ENCODE measurements around the gene TCTN2.
A peak's percentile ranks its signal among the peaks of the same experiment; 100 is the strongest.

Gene TCTN2

DNA sequence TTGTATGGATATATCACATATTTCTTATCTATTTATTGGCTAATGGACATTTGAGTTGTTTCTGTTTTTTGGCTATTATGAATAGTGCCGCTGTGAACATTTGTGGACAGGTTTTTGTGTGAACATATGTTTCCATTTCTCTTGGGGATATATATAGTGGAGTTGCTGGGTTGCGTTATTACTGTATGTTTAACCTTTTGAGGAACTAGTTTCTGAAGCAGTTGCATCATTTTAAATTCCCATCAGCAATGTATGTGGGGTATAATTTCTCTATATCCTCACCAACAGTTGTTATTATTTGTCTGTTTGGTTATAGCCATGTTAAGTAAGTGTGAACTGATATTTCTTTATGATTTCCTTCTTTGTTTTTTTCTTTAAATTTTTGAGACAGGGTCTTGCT lies 10.7 kb downstream of the TCTN2 start:
- in situ Hi-C loops (cut with MboI; ENCODE audit: low pct_unique_long_range_greater_than_20kb, low sequenced_read_pairs), result no loop called here
- no peak for DNase-seq

GRCh38 chr12:123683964-123684363 lies 13.1 kb downstream of the TCTN2 start:
- in situ Hi-C loops (cut with MboI; ENCODE audit: low pct_unique_long_range_greater_than_20kb, low sequenced_read_pairs), result no loop called here
- no peak for DNase-seq

DNA sequence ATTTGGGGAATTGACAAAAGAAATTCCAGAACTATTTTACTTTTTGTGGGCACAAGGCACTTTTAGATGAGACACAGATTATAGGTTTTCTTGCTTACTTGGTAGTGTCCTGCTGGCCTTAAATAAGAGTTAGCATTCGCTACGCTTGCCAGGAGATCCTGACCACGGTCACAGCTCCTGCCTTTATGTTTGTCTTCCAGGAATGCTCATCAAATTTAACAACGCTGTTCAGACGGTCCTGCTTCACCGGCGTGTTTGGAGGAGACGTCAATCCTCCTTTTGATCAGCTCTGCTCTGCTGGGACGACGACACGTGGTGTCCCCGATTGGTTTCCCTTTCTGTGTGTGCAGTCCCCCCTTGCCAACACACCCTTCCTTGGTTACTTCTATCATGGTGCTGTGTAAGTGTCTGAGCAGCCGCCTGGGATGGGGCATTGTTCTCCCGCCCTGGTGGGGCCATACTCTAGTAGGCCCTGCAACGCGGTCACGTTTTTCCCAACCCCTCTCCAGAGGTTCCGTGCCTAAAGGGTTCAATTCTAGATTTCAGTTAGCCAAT lies 15.8 kb downstream of the TCTN2 start:
- in situ Hi-C loops (cut with MboI; ENCODE audit: low pct_unique_long_range_greater_than_20kb, low sequenced_read_pairs), result no loop called here
- no peak for DNase-seq

DNA sequence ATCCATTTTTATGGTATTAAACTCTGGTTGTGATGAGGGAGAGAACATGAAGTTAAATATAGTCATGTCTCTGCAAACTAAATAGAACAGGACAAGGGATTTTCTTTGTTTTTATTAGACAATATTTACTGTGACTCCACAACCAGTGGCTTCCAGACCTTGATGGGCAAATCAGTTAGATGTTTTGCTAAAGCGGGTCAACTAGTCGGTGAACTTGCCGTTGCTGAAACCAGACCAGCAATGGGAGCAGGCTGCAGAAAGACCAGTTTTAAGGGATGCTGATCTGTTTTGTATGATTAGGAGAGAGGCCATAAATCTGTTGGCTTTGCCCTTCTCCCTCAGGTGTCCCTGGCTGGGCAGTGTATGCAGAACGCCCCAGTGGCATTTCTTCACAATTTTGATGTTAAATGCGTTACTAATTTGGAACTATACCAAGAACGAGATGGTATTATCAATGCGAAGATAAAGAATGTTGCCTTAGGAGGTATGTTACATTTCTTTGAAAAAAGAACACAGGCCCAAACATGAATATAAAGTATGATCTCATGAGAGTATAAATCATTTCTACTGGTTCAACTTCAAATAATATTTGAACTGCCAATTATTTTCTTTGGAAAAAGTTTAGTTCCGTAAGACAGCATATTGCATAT lies 19.4 kb downstream of the TCTN2 start:
- in situ Hi-C loops (cut with MboI; ENCODE audit: low pct_unique_long_range_greater_than_20kb, low sequenced_read_pairs), result no loop called here
- no peak for DNase-seq

- DNase-seq, result no peak
- in situ Hi-C loops (cut with MboI; ENCODE audit: low pct_unique_long_range_greater_than_20kb, low sequenced_read_pairs), result no loop called here
Measured at GRCh38 chr12:123696207-123696606, 25.3 kb downstream of the TCTN2 start.

DNA sequence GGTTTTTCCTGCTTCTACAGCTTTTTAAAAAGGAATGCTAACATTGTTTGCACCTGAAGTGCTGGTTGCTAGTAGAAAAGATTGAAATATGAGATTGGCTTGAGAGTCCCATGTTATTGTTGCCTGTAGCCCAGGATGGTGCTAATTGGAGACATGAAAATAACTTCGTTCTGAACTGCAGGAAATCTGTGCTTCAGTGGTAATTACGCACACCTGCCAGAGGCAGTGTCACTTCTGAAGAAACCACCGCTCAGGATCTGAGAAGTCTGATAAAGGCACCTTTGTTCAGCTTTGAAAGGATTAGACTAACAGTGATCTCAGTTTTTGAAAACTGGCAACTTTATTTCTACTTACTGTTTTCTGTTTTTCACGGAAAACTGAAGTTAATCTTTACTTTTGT lies 25.7 kb downstream of the TCTN2 start:
- in situ Hi-C loops (cut with MboI; ENCODE audit: low pct_unique_long_range_greater_than_20kb, low sequenced_read_pairs), result no loop called here
- no peak for DNase-seq

DNA sequence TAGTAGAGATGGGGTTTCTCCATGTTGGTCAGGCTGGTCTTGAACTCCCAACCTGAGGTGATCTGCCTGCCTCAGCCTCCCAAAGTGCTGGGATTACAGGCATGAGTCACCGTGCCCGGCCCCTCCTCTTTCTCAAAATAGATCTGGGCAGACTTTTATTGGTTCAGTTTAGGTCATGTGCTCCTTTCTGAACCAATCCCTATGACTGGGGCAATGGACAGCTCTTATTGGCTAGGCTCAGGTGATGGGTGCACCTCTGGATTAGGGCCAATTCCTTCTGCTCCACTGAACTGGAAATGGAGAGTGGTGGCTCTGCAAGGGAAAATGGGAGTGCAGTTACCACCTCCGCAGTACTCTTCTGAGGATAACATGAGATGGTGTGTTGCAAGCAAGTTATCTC lies 35.0 kb downstream of the TCTN2 start:
- DNase-seq, result peak; percentile 24
- in situ Hi-C loops (cut with MboI; ENCODE audit: low pct_unique_long_range_greater_than_20kb, low sequenced_read_pairs), result no loop called here

DNA sequence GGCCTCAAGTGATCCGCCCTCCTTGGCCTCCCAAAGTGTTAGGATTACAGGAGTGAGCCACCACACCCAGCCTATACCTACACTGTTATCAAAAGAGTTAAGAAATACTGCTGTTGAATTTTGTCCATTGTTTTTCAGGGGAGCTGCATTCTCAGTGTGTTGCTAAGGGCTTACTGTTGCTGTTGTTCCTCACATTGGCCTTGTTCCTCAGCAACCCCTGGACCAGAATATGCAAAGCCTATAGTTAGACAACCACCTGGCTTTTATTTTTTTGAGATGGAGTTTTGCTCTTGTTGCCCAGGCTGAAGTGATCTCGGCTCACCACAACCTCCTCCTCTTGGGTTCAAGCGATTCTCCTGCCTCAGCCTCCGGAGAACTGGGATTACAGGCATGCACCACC lies 36.6 kb downstream of the TCTN2 start:
- DNase-seq, result no peak
- in situ Hi-C loops (cut with MboI; ENCODE audit: low pct_unique_long_range_greater_than_20kb, low sequenced_read_pairs), result no loop called here

DNA sequence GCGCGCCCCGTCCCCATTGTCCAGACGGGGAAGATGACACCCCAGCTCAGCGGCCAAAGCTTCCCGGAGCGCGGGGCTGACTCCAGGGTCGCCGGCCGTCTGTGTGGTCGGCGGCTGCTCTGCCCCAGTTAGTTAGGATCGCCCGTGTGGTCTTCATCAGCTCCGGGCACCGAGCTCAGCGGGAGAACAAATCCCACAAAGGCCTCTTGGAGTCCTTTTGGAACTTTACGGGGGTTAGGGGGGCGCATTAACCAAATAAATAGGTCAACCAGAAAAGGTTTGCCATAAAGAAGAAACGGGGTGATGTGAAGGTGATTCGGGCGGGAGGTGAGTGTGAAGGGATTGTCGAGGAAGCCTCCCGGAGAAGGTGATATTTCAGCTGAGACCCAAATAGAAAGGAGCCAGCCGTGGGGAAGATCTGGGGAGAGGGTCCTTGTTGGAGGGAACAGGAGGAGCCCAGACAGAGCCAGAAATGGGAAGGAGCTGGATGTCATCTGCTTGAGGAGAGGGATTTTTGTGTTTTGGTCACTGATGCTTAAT lies 41.9 kb downstream of the TCTN2 start:
- in situ Hi-C loops (cut with MboI; ENCODE audit: low pct_unique_long_range_greater_than_20kb, low sequenced_read_pairs), result no loop called here
- DNase-seq, result peak; percentile 31

- in situ Hi-C loops (cut with MboI; ENCODE audit: low pct_unique_long_range_greater_than_20kb, low sequenced_read_pairs), result no loop called here
- peak; percentile 28 for DNase-seq
Measured at GRCh38 chr12:123713398-123713797, 42.5 kb downstream of the TCTN2 start.

DNA sequence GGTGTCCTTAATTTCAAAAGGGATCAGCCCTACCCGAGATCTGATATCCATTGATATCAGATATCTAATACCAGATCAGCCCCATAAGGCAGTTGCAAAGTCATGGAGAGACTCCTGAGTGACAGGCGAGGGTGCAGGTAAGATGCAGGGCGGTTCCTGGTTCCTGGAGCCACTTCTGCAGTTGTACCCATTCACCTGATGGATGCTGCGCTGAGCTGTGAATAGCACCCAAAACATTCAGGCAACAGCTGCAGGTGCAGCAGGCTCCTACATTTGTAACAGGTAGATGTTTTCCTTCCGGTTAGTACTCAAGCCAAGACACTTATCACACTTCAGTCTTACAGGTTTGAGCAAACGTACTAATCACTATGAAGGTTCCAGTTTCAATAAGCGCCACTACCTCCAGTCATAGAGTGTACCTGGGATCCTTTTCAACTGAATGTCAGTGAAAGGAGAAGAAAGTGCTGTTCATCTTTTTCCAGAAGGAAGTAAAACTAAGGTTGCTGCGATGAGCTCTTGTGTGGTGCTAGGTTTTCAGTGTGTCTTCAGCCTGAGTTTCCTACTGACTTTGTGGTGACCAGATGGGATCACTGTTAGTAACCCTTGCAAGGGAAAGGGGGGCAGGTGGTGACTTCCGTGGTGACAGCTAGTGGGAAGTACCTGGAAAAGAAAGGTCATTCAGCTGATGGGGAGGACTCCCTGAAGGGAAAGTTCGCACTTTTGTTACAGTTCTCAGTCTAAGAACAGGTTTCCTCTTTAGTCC lies 43.1 kb downstream of the TCTN2 start:
- in situ Hi-C loops (cut with MboI; ENCODE audit: low pct_unique_long_range_greater_than_20kb, low sequenced_read_pairs), result no loop called here
- peak; percentile 32 for DNase-seq

DNA sequence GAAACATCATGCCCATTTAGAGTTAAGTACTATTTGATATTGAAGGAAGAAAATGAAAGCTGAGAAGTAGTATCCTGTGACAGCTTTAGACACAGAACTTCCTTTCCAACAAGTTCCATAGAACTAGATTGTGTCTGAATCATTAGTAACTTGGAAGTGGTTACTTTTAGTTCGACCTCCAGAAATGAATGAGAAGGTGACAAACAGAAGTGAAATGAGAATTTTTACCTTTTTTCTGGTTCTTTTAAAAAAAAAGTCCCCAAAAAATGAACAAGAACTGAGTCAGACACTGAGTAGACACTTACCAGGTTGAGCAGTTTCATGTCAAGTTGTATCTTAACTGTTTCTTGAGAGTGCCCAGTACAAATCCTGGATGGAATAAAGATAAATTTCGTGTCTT lies 44.3 kb downstream of the TCTN2 start:
- in situ Hi-C loops (cut with MboI; ENCODE audit: low pct_unique_long_range_greater_than_20kb, low sequenced_read_pairs), result no loop called here
- no peak for DNase-seq

DNA sequence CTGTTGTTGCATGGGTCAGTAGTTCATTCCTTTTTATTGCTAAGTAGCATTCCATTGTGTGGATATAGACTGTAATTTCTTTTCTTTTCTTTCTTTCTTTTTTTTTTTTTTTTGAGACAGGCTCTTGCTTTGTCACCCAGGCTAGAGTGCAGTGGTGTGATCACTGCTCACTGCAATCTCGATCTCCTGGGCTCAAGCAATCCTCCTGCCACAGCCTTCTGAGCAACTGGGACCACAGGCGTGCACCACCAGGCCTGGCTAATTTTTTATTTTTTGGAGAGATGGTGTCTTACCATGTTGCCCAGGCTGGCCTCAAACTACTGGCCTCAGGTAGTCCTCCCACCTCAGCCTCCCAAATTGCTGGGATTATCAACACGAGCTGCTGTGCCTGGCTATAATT lies 46.4 kb downstream of the TCTN2 start:
- DNase-seq, result no peak
- in situ Hi-C loops (cut with MboI; ENCODE audit: low pct_unique_long_range_greater_than_20kb, low sequenced_read_pairs), result no loop called here

DNA sequence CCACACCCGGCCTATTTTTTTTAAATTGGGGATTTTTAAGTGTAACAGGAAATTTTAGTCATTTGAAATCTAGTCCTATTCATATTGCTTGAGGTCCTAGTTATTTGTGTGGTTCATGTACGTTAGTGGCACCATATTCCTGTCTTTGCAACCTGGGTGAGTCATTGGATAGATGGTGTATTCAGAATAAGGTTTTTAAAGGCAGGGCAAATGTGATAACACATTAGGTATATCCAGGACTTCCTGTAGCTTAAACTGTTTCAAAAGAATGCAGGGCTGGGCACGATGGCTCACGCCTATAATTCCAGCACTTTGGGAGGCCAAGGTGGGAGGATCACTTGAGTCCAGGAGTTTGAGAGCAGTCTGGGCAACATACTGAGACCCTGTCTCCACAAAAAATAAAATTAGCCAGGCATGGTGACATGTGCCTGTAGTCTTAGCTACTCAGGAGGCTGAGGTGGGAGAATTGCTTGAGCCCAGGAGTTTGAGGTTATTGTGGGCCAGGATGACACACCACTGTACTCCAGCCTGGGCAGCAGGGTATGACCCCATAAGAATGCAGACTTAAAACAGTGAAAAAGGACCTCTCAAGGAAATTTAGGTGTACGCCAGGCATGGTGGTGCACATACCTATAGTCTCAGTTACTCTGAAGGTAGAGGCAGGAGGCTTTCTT lies 49.4 kb downstream of the TCTN2 start:
- in situ Hi-C loops (cut with MboI; ENCODE audit: low pct_unique_long_range_greater_than_20kb, low sequenced_read_pairs), result no loop called here
- no peak for DNase-seq

GRCh38 chr12:123721245-123721644 lies 50.3 kb downstream of the TCTN2 start:
- in situ Hi-C loops (cut with MboI; ENCODE audit: low pct_unique_long_range_greater_than_20kb, low sequenced_read_pairs), result no loop called here

GRCh38 chr12:123723011-123723410 lies 52.1 kb downstream of the TCTN2 start:
- no peak for DNase-seq
- in situ Hi-C loops (cut with MboI; ENCODE audit: low pct_unique_long_range_greater_than_20kb, low sequenced_read_pairs), result no loop called here

More at GRCh38 chr12:123721245-123721644, 50.3 kb downstream of the TCTN2 start:
- no peak for DNase-seq

- no peak for DNase-seq
- in situ Hi-C loops (cut with MboI; ENCODE audit: low pct_unique_long_range_greater_than_20kb, low sequenced_read_pairs), result no loop called here
Measured at GRCh38 chr12:123723765-123724164, 52.9 kb downstream of the TCTN2 start.

DNA sequence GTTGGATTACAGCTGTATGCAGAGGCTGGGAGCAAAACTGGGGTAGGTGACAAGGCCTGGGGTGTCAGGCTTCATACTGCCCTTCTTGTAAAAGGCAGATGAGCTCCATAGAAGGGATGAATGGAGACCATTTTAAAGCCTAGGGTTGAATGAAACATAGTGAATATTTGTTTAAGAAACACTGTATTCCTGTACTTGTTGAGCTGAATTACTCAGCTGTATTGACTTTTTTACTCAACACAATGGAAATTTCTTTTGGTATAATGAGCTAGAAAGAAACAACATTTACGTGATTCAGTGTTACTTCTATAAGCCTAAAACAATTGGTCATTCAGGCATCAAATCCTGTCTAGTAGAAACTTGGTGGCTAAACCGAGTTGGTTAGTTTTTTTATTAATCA lies 55.3 kb downstream of the TCTN2 start:
- in situ Hi-C loops (cut with MboI; ENCODE audit: low pct_unique_long_range_greater_than_20kb, low sequenced_read_pairs), result no loop called here
- DNase-seq, result no peak

- in situ Hi-C loops (cut with MboI; ENCODE audit: low pct_unique_long_range_greater_than_20kb, low sequenced_read_pairs), result no loop called here
- no peak for DNase-seq
Measured at GRCh38 chr12:123726962-123727361, 56.0 kb downstream of the TCTN2 start.

DNA sequence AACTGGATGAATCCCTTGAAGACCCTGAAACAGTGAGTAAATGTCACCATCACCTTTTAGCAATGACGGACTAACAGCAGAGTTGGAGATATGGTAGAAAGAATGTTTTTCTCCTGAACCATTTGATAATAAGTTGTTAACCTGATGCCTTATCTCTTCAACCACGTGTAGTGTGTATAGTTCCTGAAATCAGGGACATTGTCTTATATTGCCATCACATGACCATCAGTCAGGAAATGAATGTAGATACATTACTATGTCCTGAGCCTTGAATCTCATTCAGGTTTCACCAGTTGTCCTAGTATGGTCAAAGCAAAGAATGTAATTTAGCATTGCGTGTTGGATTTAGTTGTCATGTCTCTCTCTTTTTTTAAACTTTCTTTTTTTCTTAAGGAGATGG lies 57.0 kb downstream of the TCTN2 start:
- no peak for DNase-seq
- in situ Hi-C loops (cut with MboI; ENCODE audit: low pct_unique_long_range_greater_than_20kb, low sequenced_read_pairs), result no loop called here
